BE2C (cell line): ENCODE results near the gene ASCC3.

Experiments
- DNase-seq: peaks from one replicate; pipeline ENCODE4 v3.0.0-alpha.2; 2020
- H3K27me3 ChIP-seq: fragments of 250-450 bp; sonication (Bioruptor Pico); 2 replicates; pipeline ENCODE4 v1.5.1; 2020; ENCODE audit warnings: mild to moderate bottlenecking
- H3K36me3 ChIP-seq: fragments of 250-450 bp; sonication (Bioruptor Pico); 2 replicates; pipeline ENCODE4 v1.5.1; 2020; ENCODE audit warnings: mild to moderate bottlenecking
- H3K4me1 ChIP-seq: fragments of 250-450 bp; sonication (Bioruptor Pico); 2 replicates; pipeline ENCODE4 v1.5.1; 2020
- H3K4me3 ChIP-seq: 2 replicates; pipeline ENCODE4 v1.5.1; 2011; ENCODE audit warnings: low read depth, low read length
- H3K9me3 ChIP-seq: fragments of 250-450 bp; sonication (Bioruptor Pico); 2 replicates; pipeline ENCODE4 v1.5.1; 2020
- CTCF ChIP-seq: IDR thresholded peaks from 2 replicates; pipeline ENCODE4 v1.5.1; 2012; ENCODE audit warnings: mild to moderate bottlenecking, low read depth, low read length

Gene ASCC3

GRCh38 chr6:100503043-100503705, 378.0 kb downstream of the ASCC3 start:
- no peaks in the 10 kb centered on the region for H3K27me3 ChIP-seq
- TF ChIP-seq CTCF: no peak
- DNase-seq: no peak
- H3K4me1 ChIP-seq: no peaks in the 10 kb centered on the region
- H3K36me3 ChIP-seq: no peaks in the 10 kb centered on the region; the same call in 1 of the 2 replicates
- H3K9me3 ChIP-seq: no peaks in the 10 kb centered on the region
- H3K4me3 ChIP-seq: no peak overlapping the region

DNA sequence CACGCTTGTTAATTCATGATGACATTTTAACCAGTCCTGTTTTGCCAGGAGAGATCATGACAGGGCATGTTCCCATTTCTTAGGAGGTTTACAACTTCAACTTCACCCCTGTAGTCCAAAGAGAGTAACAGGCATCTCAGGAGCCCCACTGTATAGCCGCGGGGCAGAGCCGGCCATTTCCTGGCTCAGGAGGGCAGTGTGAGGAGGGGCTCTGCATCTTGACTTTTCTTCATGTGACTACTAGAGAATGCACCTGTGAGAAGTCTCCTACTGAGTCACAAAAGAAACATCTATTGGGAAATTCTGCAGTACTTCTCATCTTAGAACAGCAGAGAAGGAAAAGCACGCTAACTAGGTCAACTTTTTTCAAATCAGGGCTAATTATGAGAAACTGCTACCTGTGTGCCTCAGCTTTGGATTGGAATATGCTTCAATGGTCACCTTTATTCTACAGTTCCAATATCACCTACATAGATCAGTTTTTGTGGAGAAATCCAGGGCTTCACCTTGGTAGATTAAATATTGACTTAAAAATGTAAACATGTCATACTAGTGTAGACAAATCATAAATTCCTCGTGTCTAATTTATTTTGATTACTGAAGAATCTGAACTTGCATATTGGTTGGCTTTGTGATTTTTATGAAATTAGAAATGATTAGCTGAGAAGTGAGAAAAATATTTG, 387.8 kb downstream of the ASCC3 start:
- DNase-seq: no peak
- peaks cover 35% of the 10 kb centered on the region for H3K27me3 ChIP-seq
- no peaks in the 10 kb centered on the region for H3K36me3 ChIP-seq
- no peak for TF ChIP-seq CTCF
- no peak overlapping the region for H3K4me3 ChIP-seq
- H3K4me1 ChIP-seq: no peaks in the 10 kb centered on the region
- H3K9me3 ChIP-seq: no peaks in the 10 kb centered on the region

DNA sequence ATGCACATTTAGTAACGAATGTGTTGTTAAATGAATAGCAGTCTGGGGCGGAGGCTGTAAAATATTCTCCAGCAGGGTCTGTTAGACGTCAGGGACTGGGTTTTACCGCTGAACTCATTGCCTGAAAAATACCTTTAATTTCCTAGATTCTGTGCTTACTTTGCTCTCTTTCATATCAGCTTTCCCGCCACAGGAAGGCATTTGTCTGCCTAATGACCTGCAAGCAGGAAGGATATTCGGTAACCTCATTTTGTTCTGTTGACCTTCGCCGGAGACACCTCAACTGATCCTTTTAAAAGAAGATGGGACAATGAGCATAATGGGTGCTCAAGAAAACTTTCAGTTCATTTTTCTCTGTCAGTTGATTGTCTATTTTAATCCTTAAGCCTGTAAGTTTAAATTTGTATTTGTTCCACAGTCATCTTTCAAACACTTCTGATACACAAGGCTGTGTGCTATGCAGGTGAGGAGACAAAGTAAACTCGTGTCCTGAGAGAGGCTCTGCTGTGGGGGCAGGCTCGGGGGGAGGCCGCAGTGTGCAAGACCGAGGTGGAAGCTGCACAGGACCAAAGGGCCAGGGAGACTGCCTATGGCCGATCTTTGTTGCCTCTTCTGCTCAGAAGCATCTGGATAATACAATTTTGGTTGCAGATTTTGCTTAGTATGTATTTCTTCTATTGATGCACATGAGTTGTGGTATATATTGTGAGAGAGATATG, 389.0 kb downstream of the ASCC3 start:
- Histone ChIP-seq H3K4me3 (no peak overlapping the region), H3K4me1 (no peaks in the 10 kb centered on the region), H3K9me3 (no peaks in the 10 kb centered on the region), H3K36me3 (no peaks in the 10 kb centered on the region), H3K27me3 (peaks cover 47% of the 10 kb centered on the region)
- DNase-seq: no peak
- TF ChIP-seq CTCF: no peak

DNA sequence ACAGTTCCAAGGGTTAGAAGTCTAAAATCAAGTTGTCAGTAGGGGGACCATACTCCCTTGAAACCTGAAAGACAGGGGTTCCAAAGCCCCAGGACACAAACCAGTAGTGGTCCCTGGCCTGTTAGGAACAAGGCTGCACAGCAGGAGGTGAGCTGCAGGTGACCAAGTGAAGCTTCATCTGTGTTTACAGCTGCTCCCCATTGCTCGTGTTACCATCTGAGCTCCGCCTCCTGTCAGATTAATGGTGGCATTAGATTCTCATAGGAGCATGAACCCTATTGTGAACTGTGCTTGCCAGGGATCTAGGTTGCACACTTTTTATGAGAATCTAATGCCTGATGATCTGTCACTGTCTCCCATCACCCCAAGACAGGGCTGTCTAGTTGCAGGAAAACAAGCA, 391.1 kb downstream of the ASCC3 start:
- no peak for TF ChIP-seq CTCF

GRCh38 chr6:100488244-100488643, 392.9 kb downstream of the ASCC3 start:
- no peak for TF ChIP-seq CTCF
- Histone ChIP-seq H3K4me1 (no peaks in the 10 kb centered on the region), H3K27me3 (peaks cover 43% of the 10 kb centered on the region), H3K9me3 (no peaks in the 10 kb centered on the region), H3K4me3 (no peak overlapping the region), H3K36me3 (no peaks in the 10 kb centered on the region)
- DNase-seq: no peak

More for the DNA sequence above, 391.1 kb downstream of the ASCC3 start:
- Histone ChIP-seq H3K9me3 (no peaks in the 10 kb centered on the region), H3K36me3 (no peaks in the 10 kb centered on the region), H3K4me3 (no peak overlapping the region), H3K4me1 (no peaks in the 10 kb centered on the region), H3K27me3 (peaks cover 46% of the 10 kb centered on the region)
- no peak for DNase-seq
